ENCODE measurements around the gene F11.

Gene F11

GRCh38 chr4:186329372-186329771 lies 63.4 kb downstream of the F11 start:
- 0 out of 2 replicates have a peak, but pooled peaks cover 2% of the 10 kb centered on the region for H3K9me3 ChIP-seq (ENCODE audit: low read length)
- H3K36me3 ChIP-seq (ENCODE audit: insufficient read depth, low read length), result no peaks in the 10 kb centered on the region
- 0 out of 2 replicates have a peak, but pooled peaks cover 4% of the 10 kb centered on the region for H3F3A ChIP-seq (ENCODE audit: insufficient read depth, low read length)
- no peak overlapping the region for H2AFZ ChIP-seq (ENCODE audit: low read length)
- no peak overlapping the region for H3K4me2 ChIP-seq (ENCODE audit: low read length)
- no peaks in the 10 kb centered on the region for H3K27me3 ChIP-seq (ENCODE audit: insufficient read depth, low read length)
- H3K79me2 ChIP-seq (ENCODE audit: insufficient read depth, low read length), result no peaks in the 10 kb centered on the region
- H4K20me1 ChIP-seq (ENCODE audit: insufficient read depth, low read length), result no peaks in the 10 kb centered on the region
- H3K9me2 ChIP-seq (ENCODE audit: low read depth, low read length), result no peaks in the 10 kb centered on the region
- no peak overlapping the region for H3K27ac ChIP-seq (ENCODE audit: low read depth, low read length, poor library complexity, severe bottlenecking)
- TF ChIP-seq EZH2 (IDR thresholded peaks at IDR 0.05; ENCODE audit: borderline replicate concordance, low read length) (no peak), CTCF (IDR thresholded peaks at IDR 0.05; ENCODE audit: low read length) (no peak)
- H3K4me3 ChIP-seq (ENCODE audit: low read depth, low read length, poor library complexity, severe bottlenecking), result no peak overlapping the region
- H3K4me1 ChIP-seq (ENCODE audit: insufficient read depth, low read length, severe bottlenecking), result no peaks in the 10 kb centered on the region
- no peak overlapping the region for H3K9ac ChIP-seq (ENCODE audit: low read length)

GRCh38 chr4:186330368-186330767 lies 64.4 kb downstream of the F11 start:
- TF ChIP-seq CTCF (IDR thresholded peaks at IDR 0.05; ENCODE audit: low read length) (no peak), EZH2 (IDR thresholded peaks at IDR 0.05; ENCODE audit: borderline replicate concordance, low read length) (no peak)
- no peaks in the 10 kb centered on the region for H3K4me1 ChIP-seq (ENCODE audit: insufficient read depth, low read length, severe bottlenecking)
- no peaks in the 10 kb centered on the region for H4K20me1 ChIP-seq (ENCODE audit: insufficient read depth, low read length)
- H3K27me3 ChIP-seq (ENCODE audit: insufficient read depth, low read length), result no peaks in the 10 kb centered on the region
- no peaks in the 10 kb centered on the region for H3K36me3 ChIP-seq (ENCODE audit: insufficient read depth, low read length)
- no peak overlapping the region for H3K9ac ChIP-seq (ENCODE audit: low read length)
- H3K4me3 ChIP-seq (ENCODE audit: low read depth, low read length, poor library complexity, severe bottlenecking), result no peak overlapping the region
- no peak overlapping the region for H3K27ac ChIP-seq (ENCODE audit: low read depth, low read length, poor library complexity, severe bottlenecking)
- 0 out of 2 replicates have a peak, but pooled peaks cover 2% of the 10 kb centered on the region for H3K9me3 ChIP-seq (ENCODE audit: low read length)
- 0 out of 2 replicates have a peak, but pooled peaks cover 4% of the 10 kb centered on the region for H3F3A ChIP-seq (ENCODE audit: insufficient read depth, low read length)
- no peak overlapping the region for H3K4me2 ChIP-seq (ENCODE audit: low read length)
- H2AFZ ChIP-seq (ENCODE audit: low read length), result no peak overlapping the region
- no peaks in the 10 kb centered on the region for H3K79me2 ChIP-seq (ENCODE audit: insufficient read depth, low read length)
- H3K9me2 ChIP-seq (ENCODE audit: low read depth, low read length), result no peaks in the 10 kb centered on the region

- no peak overlapping the region for H3K4me2 ChIP-seq (ENCODE audit: low read length)
- TF ChIP-seq CTCF (IDR thresholded peaks at IDR 0.05; ENCODE audit: low read length) (no peak), EZH2 (IDR thresholded peaks at IDR 0.05; ENCODE audit: borderline replicate concordance, low read length) (no peak)
- H3K9me3 ChIP-seq (ENCODE audit: low read length), result 0 out of 2 replicates have a peak, but pooled peaks cover 2% of the 10 kb centered on the region
- H3K36me3 ChIP-seq (ENCODE audit: insufficient read depth, low read length), result no peaks in the 10 kb centered on the region
- no peak overlapping the region for H3K4me3 ChIP-seq (ENCODE audit: low read depth, low read length, poor library complexity, severe bottlenecking)
- H2AFZ ChIP-seq (ENCODE audit: low read length), result no peak overlapping the region
- no peaks in the 10 kb centered on the region for H4K20me1 ChIP-seq (ENCODE audit: insufficient read depth, low read length)
- 0 out of 2 replicates have a peak, but pooled peaks cover 4% of the 10 kb centered on the region for H3F3A ChIP-seq (ENCODE audit: insufficient read depth, low read length)
- no peaks in the 10 kb centered on the region for H3K27me3 ChIP-seq (ENCODE audit: insufficient read depth, low read length)
- H3K79me2 ChIP-seq (ENCODE audit: insufficient read depth, low read length), result no peaks in the 10 kb centered on the region
- H3K4me1 ChIP-seq (ENCODE audit: insufficient read depth, low read length, severe bottlenecking), result no peaks in the 10 kb centered on the region
- no peaks in the 10 kb centered on the region for H3K9me2 ChIP-seq (ENCODE audit: low read depth, low read length)
- no peak overlapping the region for H3K27ac ChIP-seq (ENCODE audit: low read depth, low read length, poor library complexity, severe bottlenecking)
- no peak overlapping the region for H3K9ac ChIP-seq (ENCODE audit: low read length)
Observed at GRCh38 chr4:186335793-186336192, 69.8 kb downstream of the F11 start.

Measured in OCI-LY1 (cell line).